ENCODE measurements around the gene OR8B3.
A peak's percentile ranks its signal among the peaks of the same experiment; 100 is the strongest.

Gene OR8B3

DNA sequence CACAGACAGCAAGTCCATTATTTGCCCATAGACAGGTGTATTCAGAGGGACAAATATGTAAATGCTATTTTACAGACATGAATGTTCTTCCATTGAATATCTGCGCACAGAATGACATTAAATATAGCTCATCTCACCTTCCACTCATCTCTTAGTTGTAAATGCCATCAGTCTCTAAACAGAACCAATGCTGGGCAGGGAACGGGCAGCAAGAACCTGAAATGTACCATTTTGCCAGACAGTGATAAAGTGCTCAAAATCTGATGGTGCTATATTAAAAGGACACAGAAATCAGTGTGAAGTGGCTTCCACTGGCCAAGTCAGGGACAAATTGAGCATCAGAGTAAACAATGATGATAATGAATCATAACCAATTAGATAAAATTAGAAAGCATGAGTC is 35.9 kb upstream of the OR8B3 start:
- TF ChIP-seq TEAD4 (IDR thresholded peaks at IDR 0.05): no peak
- no peak for TF ChIP-seq EGR1 (IDR thresholded peaks at IDR 0.05)

GRCh38 chr11:124429599-124429998 is 30.8 kb upstream of the OR8B3 start:
- TF ChIP-seq TCF12 (IDR thresholded peaks at IDR 0.05; ENCODE audit: low read depth) (no peak), NFIC (IDR thresholded peaks at IDR 0.05) (no peak), CEBPB (IDR thresholded peaks at IDR 0.05) (no peak), TEAD4 (IDR thresholded peaks at IDR 0.05) (no peak), RAD21 (IDR thresholded peaks at IDR 0.05; ENCODE audit: low read depth) (no peak), USF1 (IDR thresholded peaks at IDR 0.05) (no peak), ZBTB7A (IDR thresholded peaks at IDR 0.05; ENCODE audit: low read depth) (no peak)

DNA sequence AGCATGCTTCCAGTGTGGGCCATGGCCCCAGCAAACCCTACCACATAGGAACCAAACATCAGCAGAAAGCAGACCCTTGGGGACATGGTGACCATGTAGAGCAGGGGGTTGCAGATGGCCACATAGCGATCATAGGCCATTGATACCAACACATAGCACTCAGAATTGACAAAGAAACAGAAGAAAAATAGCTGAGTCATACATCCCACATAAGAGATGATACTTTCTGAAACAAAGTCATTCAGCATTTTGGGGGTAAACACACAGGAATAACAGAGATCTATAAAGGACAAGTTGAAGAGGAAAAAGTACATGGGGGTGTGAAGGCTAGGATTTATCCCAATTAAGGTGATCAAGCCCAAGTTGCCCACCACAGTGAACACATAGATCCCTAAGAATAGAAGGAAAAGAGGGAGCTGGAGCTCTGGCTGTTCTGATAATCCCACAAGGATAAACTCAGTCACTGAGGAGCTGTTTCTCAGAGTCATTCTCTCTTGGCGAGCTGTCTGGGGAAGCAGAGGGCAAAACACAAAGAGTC is 25.6 kb upstream of the OR8B3 start, which contains the start of gene OR8B4:
OR8B4 (minus strand) TSS at position 488 of the 538 bp plus-strand sequence; CDS start at position 488, 0 bp downstream.
- TF ChIP-seq CEBPB (IDR thresholded peaks at IDR 0.05) (no peak), EGR1 (IDR thresholded peaks at IDR 0.05) (no peak), EP300 (IDR thresholded peaks at IDR 0.05; ENCODE audit: borderline replicate concordance) (no peak), RAD21 (IDR thresholded peaks at IDR 0.05; ENCODE audit: low read depth) (no peak), TAF1 (IDR thresholded peaks at IDR 0.05; ENCODE audit: low read depth) (no peak), TCF12 (IDR thresholded peaks at IDR 0.05; ENCODE audit: low read depth) (no peak), YY1 (IDR thresholded peaks at IDR 0.05; ENCODE audit: low read depth) (no peak), ZBTB7A (IDR thresholded peaks at IDR 0.05; ENCODE audit: low read depth) (no peak), FOXM1 (IDR thresholded peaks at IDR 0.05; ENCODE audit: borderline replicate concordance, low read depth) (no peak), TEAD4 (IDR thresholded peaks at IDR 0.05) (no peak), USF1 (IDR thresholded peaks at IDR 0.05) (no peak), CREB1 (IDR thresholded peaks at IDR 0.05; ENCODE audit: low read depth) (no peak), MAX (IDR thresholded peaks at IDR 0.05) (no peak), NFIC (IDR thresholded peaks at IDR 0.05) (no peak)
- TF ChIP-seq, protein P1, sequence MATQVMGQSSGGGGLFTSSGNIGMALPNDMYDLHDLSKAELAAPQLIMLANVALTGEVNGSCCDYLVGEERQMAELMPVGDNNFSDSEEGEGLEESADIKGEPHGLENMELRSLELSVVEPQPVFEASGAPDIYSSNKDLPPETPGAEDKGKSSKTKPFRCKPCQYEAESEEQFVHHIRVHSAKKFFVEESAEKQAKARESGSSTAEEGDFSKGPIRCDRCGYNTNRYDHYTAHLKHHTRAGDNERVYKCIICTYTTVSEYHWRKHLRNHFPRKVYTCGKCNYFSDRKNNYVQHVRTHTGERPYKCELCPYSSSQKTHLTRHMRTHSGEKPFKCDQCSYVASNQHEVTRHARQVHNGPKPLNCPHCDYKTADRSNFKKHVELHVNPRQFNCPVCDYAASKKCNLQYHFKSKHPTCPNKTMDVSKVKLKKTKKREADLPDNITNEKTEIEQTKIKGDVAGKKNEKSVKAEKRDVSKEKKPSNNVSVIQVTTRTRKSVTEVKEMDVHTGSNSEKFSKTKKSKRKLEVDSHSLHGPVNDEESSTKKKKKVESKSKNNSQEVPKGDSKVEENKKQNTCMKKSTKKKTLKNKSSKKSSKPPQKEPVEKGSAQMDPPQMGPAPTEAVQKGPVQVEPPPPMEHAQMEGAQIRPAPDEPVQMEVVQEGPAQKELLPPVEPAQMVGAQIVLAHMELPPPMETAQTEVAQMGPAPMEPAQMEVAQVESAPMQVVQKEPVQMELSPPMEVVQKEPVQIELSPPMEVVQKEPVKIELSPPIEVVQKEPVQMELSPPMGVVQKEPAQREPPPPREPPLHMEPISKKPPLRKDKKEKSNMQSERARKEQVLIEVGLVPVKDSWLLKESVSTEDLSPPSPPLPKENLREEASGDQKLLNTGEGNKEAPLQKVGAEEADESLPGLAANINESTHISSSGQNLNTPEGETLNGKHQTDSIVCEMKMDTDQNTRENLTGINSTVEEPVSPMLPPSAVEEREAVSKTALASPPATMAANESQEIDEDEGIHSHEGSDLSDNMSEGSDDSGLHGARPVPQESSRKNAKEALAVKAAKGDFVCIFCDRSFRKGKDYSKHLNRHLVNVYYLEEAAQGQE (IDR thresholded peaks at IDR 0.05; ENCODE audit: low read depth): no peak

GRCh38 chr11:124421043-124421442 is 22.2 kb upstream of the OR8B3 start:
- TF ChIP-seq YY1 (IDR thresholded peaks at IDR 0.05; ENCODE audit: low read depth) (no peak), FOXM1 (IDR thresholded peaks at IDR 0.05; ENCODE audit: borderline replicate concordance, low read depth) (no peak), EP300 (IDR thresholded peaks at IDR 0.05; ENCODE audit: borderline replicate concordance) (no peak), TEAD4 (IDR thresholded peaks at IDR 0.05) (no peak), MAX (IDR thresholded peaks at IDR 0.05) (no peak), TCF12 (IDR thresholded peaks at IDR 0.05; ENCODE audit: low read depth) (no peak), ZBTB7A (IDR thresholded peaks at IDR 0.05; ENCODE audit: low read depth) (no peak), USF1 (IDR thresholded peaks at IDR 0.05) (no peak), CEBPB (IDR thresholded peaks at IDR 0.05) (no peak), TAF1 (IDR thresholded peaks at IDR 0.05; ENCODE audit: low read depth) (no peak), EGR1 (IDR thresholded peaks at IDR 0.05) (no peak), NFIC (IDR thresholded peaks at IDR 0.05) (no peak), CREB1 (IDR thresholded peaks at IDR 0.05; ENCODE audit: low read depth) (no peak), RAD21 (IDR thresholded peaks at IDR 0.05; ENCODE audit: low read depth) (no peak)
- TF ChIP-seq, protein P1 (IDR thresholded peaks at IDR 0.05; ENCODE audit: low read depth): no peak

DNA sequence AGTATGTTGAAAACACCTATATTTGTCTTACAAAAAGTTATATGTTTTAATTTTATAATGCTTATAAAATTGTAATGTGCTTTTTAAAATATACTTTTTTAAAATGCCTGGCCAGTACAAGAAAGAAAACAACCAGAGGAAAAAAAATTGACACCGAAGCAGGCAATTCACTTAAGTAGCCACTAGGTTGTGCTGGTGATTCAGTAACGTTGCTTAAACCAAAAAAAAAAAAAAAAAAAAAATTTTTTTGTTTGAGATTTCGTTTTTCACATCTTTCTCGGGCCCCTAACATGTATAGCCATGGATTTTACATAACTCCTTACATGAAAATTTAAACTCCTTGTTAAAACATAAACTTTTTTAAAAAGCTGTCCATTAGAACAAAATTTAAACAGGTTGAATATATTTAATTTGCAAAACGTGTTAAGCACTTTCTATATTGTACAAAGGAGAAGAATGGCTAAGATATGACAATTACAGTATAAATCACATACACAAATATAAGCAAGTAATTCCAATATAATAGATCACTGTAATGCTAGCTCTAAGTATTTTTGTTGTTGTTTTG is 16.6 kb upstream of the OR8B3 start:
- TF ChIP-seq NFIC (IDR thresholded peaks at IDR 0.05) (no peak), RAD21 (IDR thresholded peaks at IDR 0.05; ENCODE audit: low read depth) (peak; percentile 51; the same call in 1 of the 2 replicates)

- no peak for TF ChIP-seq EP300 (IDR thresholded peaks at IDR 0.05; ENCODE audit: borderline replicate concordance)
- TF ChIP-seq TCF12 (IDR thresholded peaks at IDR 0.05; ENCODE audit: low read depth): no peak
- TF ChIP-seq MAX (IDR thresholded peaks at IDR 0.05): no peak
These were observed 11.1 kb upstream of the OR8B3 start for GRCh38 chr11:124409906-124410305.
